Fibroblast of the conjunctiva (primary cell): ENCODE results near the gene GID8.
"Not testable (repeated sequence)": the region's sequence is repeated elsewhere in the genome, so short reads cannot be mapped to it uniquely, and the experiment has no call there.

Experiments used
- DNase-seq: peaks from one replicate; pipeline ENCODE4 v3.0.0-alpha.2; 2010; ENCODE audit warnings: low read depth

Gene GID8

DNA sequence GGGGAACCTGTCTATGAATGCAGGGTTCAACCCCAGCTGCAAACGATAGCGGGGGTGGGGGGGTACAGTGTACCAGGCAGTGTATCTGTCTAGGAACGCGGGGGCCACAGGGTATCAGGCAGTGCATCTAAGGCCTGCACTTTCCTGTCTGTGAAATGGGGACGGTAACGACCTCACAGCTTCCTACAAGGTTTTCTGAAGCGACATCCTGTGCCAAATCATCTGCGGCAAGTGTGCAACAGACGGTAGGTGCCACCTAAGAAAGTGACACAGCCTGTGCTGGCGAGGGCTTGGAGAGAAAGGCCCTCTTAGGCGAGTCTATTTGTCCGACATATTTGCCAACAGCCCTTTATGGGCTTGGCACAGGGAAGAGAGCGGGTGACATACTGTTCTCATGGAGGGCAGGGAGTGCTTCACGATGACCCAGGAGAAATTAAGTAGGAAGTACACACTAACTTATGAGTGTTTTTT lies 15.5 kb upstream of the GID8 start:
- no peak for DNase-seq

GRCh38 chr20:62923059-62923668 lies 14.8 kb upstream of the GID8 start:
- not testable (repeated sequence) for DNase-seq

- DNase-seq, result no peak
Measured at GRCh38 chr20:62923669-62924441, 14.1 kb upstream of the GID8 start.

- DNase-seq, result no peak
Measured at GRCh38 chr20:62924442-62925075, 13.4 kb upstream of the GID8 start.

DNA sequence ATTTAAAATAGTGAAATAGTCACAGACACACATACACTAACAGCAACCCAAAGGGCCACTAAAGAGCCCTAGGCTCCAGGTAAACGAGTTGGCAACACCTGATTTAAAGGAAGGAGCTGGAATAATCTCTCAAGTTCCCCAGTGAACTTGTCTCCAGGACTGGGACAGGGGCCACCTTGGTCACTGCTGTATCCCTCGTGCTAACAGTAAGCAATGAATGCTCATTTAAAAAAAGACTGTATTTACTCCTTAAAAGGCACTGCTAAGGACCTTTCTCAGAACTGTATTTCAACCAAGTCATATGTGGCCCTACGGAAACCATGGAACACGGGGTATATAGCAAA lies 12.9 kb upstream of the GID8 start:
- DNase-seq, result no peak

DNA sequence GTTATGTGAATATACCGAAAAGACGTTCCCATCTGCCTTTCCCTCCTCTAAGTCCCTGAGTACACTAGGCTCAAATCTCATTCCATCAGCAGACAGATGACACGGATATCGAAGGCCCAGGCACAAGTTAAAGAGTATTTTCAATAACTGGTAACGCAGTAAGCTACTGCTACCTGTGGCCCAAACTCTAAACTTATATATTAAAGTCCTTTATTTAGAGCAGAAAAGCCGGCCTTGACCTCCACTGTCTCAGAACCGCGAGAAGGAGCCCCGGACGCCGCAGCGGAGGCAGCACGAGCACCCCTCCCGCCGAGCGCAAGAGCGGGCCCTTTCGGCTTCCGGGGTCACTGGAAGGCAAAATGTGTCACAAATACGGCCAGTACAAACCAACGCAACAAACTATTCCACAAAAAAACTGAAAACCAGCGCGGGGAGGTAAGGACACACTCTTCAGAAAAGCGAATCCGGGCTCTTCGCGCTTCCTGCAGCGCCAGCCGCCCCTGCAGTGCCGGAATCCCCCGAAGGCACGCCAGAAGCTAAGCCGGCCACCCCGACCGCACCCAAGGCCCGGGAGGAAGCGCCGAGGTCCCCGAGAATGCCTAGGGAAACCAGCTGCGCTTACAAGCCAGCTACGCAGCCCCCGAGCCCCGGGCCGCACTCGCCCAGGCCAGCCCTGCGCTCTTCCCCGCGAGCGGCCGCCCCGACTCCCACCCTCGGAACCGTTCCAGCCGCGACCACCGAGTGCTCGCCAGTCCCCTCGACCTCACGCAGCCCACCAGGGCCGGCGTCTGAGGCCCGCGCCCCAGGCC lies 12.3 kb upstream of the GID8 start:
- DNase-seq, result no peak

DNA sequence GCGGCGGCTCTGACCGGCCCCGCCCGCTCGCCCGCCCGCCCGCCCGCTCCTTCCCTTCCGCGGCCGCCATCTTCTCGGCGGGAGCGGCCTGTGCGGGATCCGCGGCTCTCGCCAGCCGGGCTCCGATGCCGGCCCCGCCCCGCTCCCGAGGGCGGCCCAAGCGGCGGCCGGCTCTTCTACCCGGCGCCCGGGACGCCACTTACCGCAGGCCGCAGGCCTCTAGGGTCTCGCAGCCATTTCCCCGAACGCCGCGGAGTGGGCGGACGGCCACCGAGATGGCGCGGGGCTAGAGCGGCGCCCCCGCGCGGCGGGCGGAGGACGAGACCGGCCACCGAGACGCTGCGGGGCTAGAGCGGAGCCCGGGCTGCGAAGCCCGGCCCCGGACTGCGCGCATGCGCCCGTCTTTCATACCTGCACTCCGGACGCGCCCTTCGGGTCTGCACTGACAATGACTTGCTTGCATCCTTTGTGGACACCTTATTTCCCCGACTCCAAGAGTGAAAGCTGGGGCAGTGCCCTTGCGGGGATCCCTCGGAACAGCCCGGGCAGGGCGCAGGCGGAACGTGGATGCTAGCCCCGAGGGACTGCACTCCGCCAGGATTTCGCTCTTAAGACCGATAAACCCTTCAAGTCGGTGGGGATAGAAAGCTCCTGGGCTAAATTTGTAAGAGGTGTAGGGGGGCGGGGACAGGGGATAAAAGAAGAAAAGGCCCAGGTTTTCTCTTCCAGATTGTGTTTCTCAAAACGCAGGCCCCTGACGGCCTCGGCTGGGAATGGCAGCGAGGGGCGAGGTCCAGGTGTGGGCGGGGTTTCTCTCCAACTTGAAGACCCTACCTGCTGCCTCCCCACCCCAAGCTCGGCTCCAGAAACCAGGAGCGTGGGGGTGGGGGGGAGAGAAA lies 11.5 kb upstream of the GID8 start, which contains the start of gene DIDO1:
Gene DIDO1, minus strand, starts transcription at position 277 of the 899 bp plus-strand sequence.
- DNase-seq, result peak; percentile 69

- DNase-seq, result no peak
Measured at GRCh38 chr20:62927128-62927705, 10.7 kb upstream of the GID8 start.

- DNase-seq, result no peak
Measured at GRCh38 chr20:62928246-62928939, 9.6 kb upstream of the GID8 start.

- no peak for DNase-seq
Measured at GRCh38 chr20:62929051-62929538, 8.9 kb upstream of the GID8 start.

DNA sequence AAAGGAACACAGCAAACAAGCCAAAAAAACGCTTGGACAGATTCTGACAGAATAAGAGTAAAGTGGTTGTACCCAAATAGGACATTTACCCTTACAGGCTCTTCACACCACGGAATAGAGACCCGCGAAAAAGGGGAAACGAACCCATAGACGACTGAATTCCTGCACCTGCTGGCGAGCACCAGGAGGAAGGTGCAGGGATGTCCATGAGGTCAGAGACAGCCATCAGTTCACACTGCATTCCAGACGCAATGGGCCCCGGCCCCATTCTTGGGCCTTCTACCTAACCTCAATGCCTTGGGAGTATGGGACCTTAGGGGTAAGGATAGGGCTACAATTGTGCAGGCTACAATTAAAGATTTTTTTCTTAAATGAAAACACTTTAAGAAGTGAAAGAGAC lies 6.5 kb upstream of the GID8 start:
- DNase-seq, result no peak

DNA sequence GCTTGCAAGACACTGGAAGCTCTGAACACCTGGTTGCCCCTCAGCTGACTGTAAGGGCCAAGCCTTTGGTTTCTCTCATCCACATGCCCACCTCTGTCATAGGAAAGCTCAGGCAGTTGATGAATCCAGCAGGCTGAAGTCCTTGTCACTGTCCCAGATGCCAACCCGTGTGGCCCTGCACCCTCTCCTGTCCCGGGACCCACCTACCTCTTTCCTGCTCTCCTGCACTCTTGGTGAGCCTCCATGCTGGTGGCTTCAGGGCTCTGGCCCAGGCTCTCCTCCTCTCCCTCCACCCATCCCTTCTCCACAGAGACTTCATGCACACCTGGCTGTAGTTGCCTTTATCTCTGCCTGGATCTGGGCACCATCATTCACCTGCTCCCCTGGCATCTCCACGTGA lies 4.0 kb upstream of the GID8 start:
- no peak for DNase-seq

DNA sequence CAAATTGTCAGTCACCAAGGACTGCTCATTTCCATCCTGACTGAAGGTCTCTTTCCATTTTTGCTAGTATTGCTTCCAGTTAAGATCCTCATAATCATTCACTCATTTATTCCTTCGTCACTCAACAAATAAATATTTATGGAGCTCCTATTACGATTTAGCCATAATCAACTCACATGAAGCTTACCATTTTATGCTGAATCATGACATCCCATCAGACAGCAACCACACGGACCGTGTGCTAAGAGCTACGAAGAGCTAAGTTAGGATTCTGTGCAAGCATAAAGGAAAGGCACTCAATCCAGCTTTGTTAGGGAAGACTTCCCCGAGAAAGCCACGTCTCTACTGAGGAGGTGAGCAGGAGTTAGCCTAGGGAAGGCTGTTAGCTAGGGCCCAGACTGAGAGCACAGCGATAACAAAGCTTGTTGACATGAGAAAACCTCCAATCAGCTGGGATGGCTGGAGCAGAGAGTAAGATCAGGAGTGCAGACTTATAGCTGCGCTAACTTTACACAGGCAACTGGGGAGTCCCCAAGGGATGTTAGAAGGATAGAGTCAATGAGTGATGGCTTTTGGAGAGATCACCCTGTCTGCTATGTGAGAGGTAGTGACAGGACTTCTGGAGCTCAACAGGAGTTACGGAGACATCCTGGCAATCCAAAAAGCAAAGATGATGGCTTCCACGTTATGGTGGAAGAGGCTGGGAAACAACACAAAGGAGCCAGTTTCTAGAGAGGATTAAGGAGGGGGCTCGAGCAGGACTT lies 2.6 kb upstream of the GID8 start:
- DNase-seq, result no peak

DNA sequence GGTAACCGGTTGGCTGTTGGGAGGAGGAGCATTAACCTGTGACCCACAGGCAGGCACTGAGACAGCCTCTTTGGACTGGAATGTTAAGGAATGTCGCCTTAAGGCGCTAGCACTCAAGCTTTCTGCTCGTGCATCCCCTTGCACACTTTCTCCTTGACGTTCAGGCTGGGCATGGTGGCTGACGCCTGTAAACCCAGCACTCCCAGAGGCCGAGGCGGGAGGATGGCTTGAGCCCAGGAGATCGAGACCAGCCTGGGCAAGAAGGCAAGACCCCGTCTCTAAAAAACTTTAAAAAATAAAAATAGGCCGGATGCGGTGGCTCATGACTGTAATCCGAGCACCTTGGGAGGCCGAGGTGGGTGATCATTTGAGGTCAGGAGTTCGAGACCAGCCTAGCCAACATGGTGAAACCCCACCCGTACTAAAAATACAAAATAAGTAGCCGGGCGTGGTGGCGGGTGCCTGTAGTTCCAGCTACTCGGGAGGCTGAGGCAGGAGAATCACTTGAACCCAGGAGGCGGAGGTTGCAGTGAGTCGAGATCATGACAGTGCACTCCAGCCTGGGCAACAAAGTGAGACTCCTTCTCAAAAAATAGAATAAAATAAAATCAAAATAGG lies 1.9 kb upstream of the GID8 start:
- DNase-seq, result no peak

DNA sequence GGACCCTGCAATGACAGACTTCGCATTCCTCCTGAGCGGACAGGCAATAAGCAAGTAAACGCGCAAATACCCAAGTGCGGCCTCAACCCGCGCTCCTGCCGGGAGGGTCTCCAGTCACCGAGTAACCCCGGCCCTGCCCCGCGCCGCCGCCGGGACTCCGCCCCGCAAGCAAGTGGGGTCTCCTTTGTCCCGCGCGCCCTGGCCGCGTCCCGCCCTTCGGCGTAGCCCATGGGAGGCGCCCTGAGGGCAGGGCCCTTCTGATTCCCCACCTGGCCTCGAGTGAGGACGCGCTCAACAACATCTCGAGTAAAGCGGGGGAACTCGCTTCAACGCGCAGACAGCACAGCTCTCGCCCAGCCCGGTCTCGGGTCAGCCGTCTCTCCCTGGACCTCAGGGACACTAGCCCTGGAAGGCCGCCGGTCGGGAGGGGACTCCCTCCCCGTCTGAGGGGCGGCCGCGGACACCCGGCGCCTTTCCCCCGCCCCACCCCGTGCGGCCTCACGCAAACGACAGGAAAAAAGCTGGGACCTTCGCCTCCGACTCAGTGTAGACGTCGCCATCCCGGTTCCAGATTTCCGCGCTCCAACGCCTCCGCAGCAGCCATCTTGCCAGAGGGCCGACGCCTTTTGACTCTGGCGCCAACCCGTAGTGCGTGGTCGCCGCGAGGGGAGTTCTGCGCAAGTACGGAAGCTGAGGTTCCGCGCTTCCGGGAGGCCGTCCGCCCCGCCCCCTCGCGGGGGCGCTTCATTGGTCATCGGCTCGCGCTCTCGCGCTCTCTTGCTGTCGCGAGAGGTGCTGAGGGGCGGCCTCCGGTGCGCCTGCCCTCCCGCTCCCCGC lies 461 bp upstream of the GID8 start:
- DNase-seq, result peak; percentile 91

GRCh38 chr20:62940875-62941274 lies 2.9 kb downstream of the GID8 start:
- no peak for DNase-seq

GRCh38 chr20:62941792-62942191 lies 3.8 kb downstream of the GID8 start:
- no peak for DNase-seq

DNA sequence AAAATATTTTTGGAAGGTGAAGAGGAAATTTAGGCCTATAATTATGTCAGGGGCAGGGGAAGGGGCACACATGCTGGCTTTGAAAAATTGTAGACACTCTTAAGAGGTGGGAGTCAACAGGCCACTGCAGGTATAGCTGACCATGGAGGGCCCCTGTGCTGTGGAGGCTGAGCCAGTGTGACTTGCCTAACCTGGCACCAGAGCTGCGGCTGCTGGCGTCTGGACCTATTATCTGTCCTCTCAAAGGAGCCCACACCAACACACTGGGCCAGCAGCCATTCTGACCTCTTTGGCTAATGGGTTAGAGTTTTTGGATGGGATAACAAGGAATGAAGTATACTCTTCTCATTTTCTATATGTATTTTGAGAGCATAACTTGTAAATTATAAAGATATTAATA lies 4.5 kb downstream of the GID8 start:
- no peak for DNase-seq
